Neural cell (in vitro differentiated cells): Measurements from ENCODE around the gene FBXL17. TPM values are rescaled to one million over a fixed set of nuclear protein-coding genes. Genes with fewer than 3 reads are reported as not detected.

ENCODE experiments used
- H2AFZ ChIP-seq: fragments of 200-600, 300-800 bp; sonication (generic), shearing (Covaris generic); 2 replicates; pipeline ENCODE4 v1.6.0; 2014; ENCODE audit warnings: low read depth, mild to moderate bottlenecking, antibody characterized with exemption, low read length, moderate library complexity
- H3F3A ChIP-seq: fragments of 200-600 bp; shearing (Covaris generic); 2 replicates; pipeline ENCODE4 v1.6.1; 2016; ENCODE audit warnings: mild to moderate bottlenecking, moderate library complexity, mixed read lengths, antibody characterized with exemption, low read length; ENCODE audit not compliant: insufficient read depth, poor library complexity, severe bottlenecking
- H3K27ac ChIP-seq: fragments of 200-600, 300-800 bp; sonication (generic), shearing (Covaris generic); 2 replicates; pipeline ENCODE4 v1.5.1; 2014; ENCODE audit warnings: mild to moderate bottlenecking, low read length, moderate library complexity
- H3K27me3 ChIP-seq: fragments of 300-800, 200-600 bp; sonication (generic), shearing (Covaris generic); 2 replicates; pipeline ENCODE4 v1.6.0; 2014; ENCODE audit warnings: mild to moderate bottlenecking, low read depth, low read length, moderate library complexity; ENCODE audit not compliant: insufficient read depth
- H3K36me3 ChIP-seq: fragments of 300-800, 200-600 bp; sonication (generic), shearing (Covaris generic); 2 replicates; pipeline ENCODE4 v1.5.1; 2014; ENCODE audit warnings: mild to moderate bottlenecking, antibody characterized with exemption, low read length, moderate library complexity; ENCODE audit not compliant: insufficient read depth
- H3K4me2 ChIP-seq: fragments of 300-800, 200-600 bp; sonication (generic), shearing (Covaris generic); 2 replicates; pipeline ENCODE4 v1.6.0; 2014; ENCODE audit warnings: mild to moderate bottlenecking, low read length
- H3K4me3 ChIP-seq: fragments of 300-800, 200-600 bp; sonication (generic), shearing (Covaris generic); 2 replicates; pipeline ENCODE4 v1.5.1; 2014; ENCODE audit warnings: mild to moderate bottlenecking, low read length, moderate library complexity
- H3K79me2 ChIP-seq: fragments of 200-600 bp; shearing (Covaris generic); replicated peaks from 2 replicates; pipeline ENCODE4 v1.6.0; 2014; ENCODE audit warnings: mild to moderate bottlenecking, low read length, moderate library complexity; ENCODE audit not compliant: insufficient read depth
- H3K9ac ChIP-seq: fragments of 300-800, 200-600 bp; sonication (generic), shearing (Covaris generic); 2 replicates; pipeline ENCODE4 v1.6.1; 2016; ENCODE audit warnings: mild to moderate bottlenecking, low read length, mixed read lengths
- H3K9me2 ChIP-seq: fragments of 200-600 bp; shearing (Covaris generic); 2 replicates; pipeline ENCODE4 v1.6.1; 2016; ENCODE audit warnings: mild to moderate bottlenecking, low read length, mixed read lengths; ENCODE audit not compliant: insufficient read depth
- H3K9me3 ChIP-seq: fragments of 200-600, 300-800 bp; sonication (generic), shearing (Covaris generic); 2 replicates; pipeline ENCODE4 v1.6.1; 2016; ENCODE audit warnings: mild to moderate bottlenecking, mixed run types, low read length, moderate library complexity, mixed read lengths
- H4K20me1 ChIP-seq: fragments of 200-600 bp; shearing (Covaris generic); 2 replicates; pipeline ENCODE4 v1.6.1; 2016; ENCODE audit warnings: mild to moderate bottlenecking, mixed run types; ENCODE audit not compliant: insufficient read depth
- EP300 ChIP-seq: fragments of 450-650 bp; conservative IDR thresholded peaks from 2 replicates; pipeline ENCODE4 v1.6.1; 2014; ENCODE audit warnings: antibody characterized with exemption, mild to moderate bottlenecking, moderate library complexity; ENCODE audit not compliant: poor library complexity, severe bottlenecking
- EZH2 ChIP-seq: fragments of 200-600, 300-800 bp; shearing (Covaris generic), sonication (generic); IDR thresholded peaks from 2 replicates; pipeline ENCODE4 v1.6.1; 2014; ENCODE audit warnings: antibody characterized with exemption, low read length, borderline replicate concordance, mild to moderate bottlenecking; ENCODE audit not compliant: insufficient read depth, poor library complexity, severe bottlenecking
- MXI1 ChIP-seq: fragments of 450-650 bp; conservative IDR thresholded peaks from 2 replicates; pipeline ENCODE4 v1.6.1; 2014; ENCODE audit warnings: antibody characterized with exemption, mild to moderate bottlenecking; ENCODE audit not compliant: poor library complexity, severe bottlenecking
- POLR2AphosphoS5 ChIP-seq: IDR thresholded peaks from 2 replicates; pipeline ENCODE4 v1.6.1; 2012
- RAD21 ChIP-seq: fragments of 450-650 bp; conservative IDR thresholded peaks from 2 replicates; pipeline ENCODE4 v1.6.1; 2014; ENCODE audit warnings: antibody characterized with exemption, mild to moderate bottlenecking, moderate library complexity
- SMC3 ChIP-seq: fragments of 450-650 bp; conservative IDR thresholded peaks from 2 replicates; pipeline ENCODE4 v1.6.1; 2014; ENCODE audit warnings: antibody characterized with exemption, mild to moderate bottlenecking, moderate library complexity; ENCODE audit not compliant: poor library complexity
- TAF1 ChIP-seq: IDR thresholded peaks from 2 replicates; pipeline ENCODE4 v1.6.1; 2012; ENCODE audit warnings: low read depth
- polyA plus RNA-seq: library from polyadenylated mRNA; depleted of rRNA; stranded (reverse); fragments of >200 nt; gene quantifications from 2 replicates; pipeline ENCODE4 v1.2.3, GENCODE V29; 2014
- TF ChIP-seq, protein P1 (sequence below): fragments of 450-650 bp; IDR thresholded peaks from 2 replicates; pipeline ENCODE4 v1.5.1; 2014; ENCODE audit warnings: antibody characterized with exemption, mild to moderate bottlenecking, moderate library complexity; ENCODE audit not compliant: poor library complexity, severe bottlenecking
- TF ChIP-seq, protein P2 (sequence below): IDR thresholded peaks from 2 replicates; pipeline ENCODE4 v1.6.1; 2012; ENCODE audit warnings: borderline replicate concordance

Gene FBXL17
- polyA plus RNA-seq, 1 donor from 2014 or later, result 19.6 TPM

GRCh38 chr5:108417166-108417670, 35.3 kb upstream of the FBXL17 start:
- Histone ChIP-seq H4K20me1 (no peaks in the 10 kb centered on the region), H3K36me3 (no peaks in the 10 kb centered on the region)
- TF ChIP-seq RAD21, result no peak
- TF ChIP-seq, protein P1, sequence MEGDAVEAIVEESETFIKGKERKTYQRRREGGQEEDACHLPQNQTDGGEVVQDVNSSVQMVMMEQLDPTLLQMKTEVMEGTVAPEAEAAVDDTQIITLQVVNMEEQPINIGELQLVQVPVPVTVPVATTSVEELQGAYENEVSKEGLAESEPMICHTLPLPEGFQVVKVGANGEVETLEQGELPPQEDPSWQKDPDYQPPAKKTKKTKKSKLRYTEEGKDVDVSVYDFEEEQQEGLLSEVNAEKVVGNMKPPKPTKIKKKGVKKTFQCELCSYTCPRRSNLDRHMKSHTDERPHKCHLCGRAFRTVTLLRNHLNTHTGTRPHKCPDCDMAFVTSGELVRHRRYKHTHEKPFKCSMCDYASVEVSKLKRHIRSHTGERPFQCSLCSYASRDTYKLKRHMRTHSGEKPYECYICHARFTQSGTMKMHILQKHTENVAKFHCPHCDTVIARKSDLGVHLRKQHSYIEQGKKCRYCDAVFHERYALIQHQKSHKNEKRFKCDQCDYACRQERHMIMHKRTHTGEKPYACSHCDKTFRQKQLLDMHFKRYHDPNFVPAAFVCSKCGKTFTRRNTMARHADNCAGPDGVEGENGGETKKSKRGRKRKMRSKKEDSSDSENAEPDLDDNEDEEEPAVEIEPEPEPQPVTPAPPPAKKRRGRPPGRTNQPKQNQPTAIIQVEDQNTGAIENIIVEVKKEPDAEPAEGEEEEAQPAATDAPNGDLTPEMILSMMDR, result no peak
- TF ChIP-seq, protein P2, sequence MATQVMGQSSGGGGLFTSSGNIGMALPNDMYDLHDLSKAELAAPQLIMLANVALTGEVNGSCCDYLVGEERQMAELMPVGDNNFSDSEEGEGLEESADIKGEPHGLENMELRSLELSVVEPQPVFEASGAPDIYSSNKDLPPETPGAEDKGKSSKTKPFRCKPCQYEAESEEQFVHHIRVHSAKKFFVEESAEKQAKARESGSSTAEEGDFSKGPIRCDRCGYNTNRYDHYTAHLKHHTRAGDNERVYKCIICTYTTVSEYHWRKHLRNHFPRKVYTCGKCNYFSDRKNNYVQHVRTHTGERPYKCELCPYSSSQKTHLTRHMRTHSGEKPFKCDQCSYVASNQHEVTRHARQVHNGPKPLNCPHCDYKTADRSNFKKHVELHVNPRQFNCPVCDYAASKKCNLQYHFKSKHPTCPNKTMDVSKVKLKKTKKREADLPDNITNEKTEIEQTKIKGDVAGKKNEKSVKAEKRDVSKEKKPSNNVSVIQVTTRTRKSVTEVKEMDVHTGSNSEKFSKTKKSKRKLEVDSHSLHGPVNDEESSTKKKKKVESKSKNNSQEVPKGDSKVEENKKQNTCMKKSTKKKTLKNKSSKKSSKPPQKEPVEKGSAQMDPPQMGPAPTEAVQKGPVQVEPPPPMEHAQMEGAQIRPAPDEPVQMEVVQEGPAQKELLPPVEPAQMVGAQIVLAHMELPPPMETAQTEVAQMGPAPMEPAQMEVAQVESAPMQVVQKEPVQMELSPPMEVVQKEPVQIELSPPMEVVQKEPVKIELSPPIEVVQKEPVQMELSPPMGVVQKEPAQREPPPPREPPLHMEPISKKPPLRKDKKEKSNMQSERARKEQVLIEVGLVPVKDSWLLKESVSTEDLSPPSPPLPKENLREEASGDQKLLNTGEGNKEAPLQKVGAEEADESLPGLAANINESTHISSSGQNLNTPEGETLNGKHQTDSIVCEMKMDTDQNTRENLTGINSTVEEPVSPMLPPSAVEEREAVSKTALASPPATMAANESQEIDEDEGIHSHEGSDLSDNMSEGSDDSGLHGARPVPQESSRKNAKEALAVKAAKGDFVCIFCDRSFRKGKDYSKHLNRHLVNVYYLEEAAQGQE, result no peak

GRCh38 chr5:108415726-108416125, 33.8 kb upstream of the FBXL17 start:
- no peaks in the 10 kb centered on the region for H3K27me3 ChIP-seq
- H3K79me2 ChIP-seq, result no peaks in the 10 kb centered on the region
- H3K4me2 ChIP-seq, result no peak overlapping the region
- no peaks in the 10 kb centered on the region for H4K20me1 ChIP-seq
- H3K4me3 ChIP-seq, result no peak overlapping the region
- no peaks in the 10 kb centered on the region for H3K36me3 ChIP-seq
- H2AFZ ChIP-seq, result no peak overlapping the region
- H3K9ac ChIP-seq, result no peak overlapping the region
- no peaks in the 10 kb centered on the region for H3K9me2 ChIP-seq
- no peaks in the 10 kb centered on the region for H3F3A ChIP-seq
- no peak overlapping the region for H3K27ac ChIP-seq
- H3K9me3 ChIP-seq, result no peaks in the 10 kb centered on the region
- TF ChIP-seq EP300, result no peak
- TF ChIP-seq RAD21, result no peak
- no peak for TF ChIP-seq MXI1
- TF ChIP-seq, protein P2, result no peak
- TF ChIP-seq EZH2, result no peak
- TF ChIP-seq SMC3, result no peak
- TF ChIP-seq, protein P1, result no peak
- TF ChIP-seq POLR2AphosphoS5, result no peak
- TF ChIP-seq TAF1, result no peak

More at GRCh38 chr5:108417166-108417670, 35.3 kb upstream of the FBXL17 start:
- no peak overlapping the region for H3K9ac ChIP-seq
- H3K4me2 ChIP-seq, result no peak overlapping the region
- H3K27ac ChIP-seq, result no peak overlapping the region
- H3K27me3 ChIP-seq, result no peaks in the 10 kb centered on the region
- H3K4me3 ChIP-seq, result no peak overlapping the region
- H3K79me2 ChIP-seq, result no peaks in the 10 kb centered on the region
- no peaks in the 10 kb centered on the region for H3K9me3 ChIP-seq
- no peaks in the 10 kb centered on the region for H3F3A ChIP-seq
- H2AFZ ChIP-seq, result no peak overlapping the region
- no peaks in the 10 kb centered on the region for H3K9me2 ChIP-seq
